ENCODE measurements around the gene LCN6.
"Not testable (repeated sequence)": the region's sequence is repeated elsewhere in the genome, so short reads cannot be mapped to it uniquely, and the experiment has no call there.

LCN6 gene

DNA sequence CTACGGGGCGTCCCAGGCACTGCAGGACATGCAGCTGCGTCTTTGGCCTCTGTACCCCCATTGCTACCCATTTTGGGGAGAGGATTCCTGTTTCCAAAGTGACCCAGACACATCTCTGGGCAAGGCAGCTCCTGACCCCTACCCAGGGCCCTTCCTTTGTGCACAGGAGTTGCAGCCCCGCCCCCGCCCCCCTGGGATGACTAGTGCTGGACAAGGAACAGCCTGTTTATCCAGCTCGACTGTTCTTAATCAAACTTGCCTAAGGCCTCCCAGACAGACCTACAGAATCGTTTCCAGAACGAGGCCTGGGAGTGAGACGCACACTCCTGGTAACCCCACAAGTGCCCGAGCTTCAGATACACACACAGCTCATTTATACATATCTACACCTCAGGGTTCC lies 22.7 kb downstream of the LCN6 start:
- DNase-seq (ENCODE audit: low read depth in 3 of 3): no peak

DNA sequence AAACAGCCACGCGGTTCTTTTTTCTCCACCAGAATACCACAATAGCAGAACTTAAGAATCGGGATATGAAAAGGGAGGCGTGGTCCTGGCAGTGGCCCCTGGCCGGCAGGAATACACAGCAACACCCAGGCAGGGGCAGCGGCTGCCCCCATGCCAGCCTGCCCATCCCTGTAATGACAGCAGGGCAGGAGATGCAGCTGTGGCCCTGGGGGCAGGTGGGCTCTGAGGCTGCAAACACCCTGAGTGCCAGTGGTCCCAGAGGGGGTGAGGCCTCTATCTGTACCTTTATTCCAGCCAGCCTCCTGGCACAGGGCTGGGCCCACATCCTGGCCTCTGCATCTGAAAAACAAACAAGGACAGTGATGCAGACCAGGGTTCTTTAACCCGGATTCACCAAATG lies 23.6 kb downstream of the LCN6 start:
- no peak for DNase-seq (ENCODE audit: low read depth in 3 of 3)

DNA sequence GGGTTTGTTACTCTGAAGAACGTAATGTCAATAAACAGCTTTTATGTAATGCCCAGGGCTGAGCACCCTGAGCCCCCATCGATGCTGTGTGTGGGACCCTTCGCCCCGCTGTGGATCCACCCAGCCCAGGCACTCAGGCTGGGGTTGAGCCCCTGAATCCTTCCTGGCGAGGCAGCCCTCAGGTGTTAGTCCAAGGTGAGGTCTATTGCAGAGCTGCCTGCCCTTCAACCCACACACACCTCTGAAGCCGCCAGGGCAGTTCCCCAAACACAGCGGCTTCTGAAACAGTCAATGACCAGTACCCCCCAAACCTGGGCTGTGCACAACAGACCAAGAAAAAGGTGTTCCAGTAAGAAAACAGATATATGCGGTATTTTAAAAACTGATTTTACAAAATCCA lies 24.3 kb downstream of the LCN6 start:
- DNase-seq (ENCODE audit: low read depth in 3 of 3): no peak

DNA sequence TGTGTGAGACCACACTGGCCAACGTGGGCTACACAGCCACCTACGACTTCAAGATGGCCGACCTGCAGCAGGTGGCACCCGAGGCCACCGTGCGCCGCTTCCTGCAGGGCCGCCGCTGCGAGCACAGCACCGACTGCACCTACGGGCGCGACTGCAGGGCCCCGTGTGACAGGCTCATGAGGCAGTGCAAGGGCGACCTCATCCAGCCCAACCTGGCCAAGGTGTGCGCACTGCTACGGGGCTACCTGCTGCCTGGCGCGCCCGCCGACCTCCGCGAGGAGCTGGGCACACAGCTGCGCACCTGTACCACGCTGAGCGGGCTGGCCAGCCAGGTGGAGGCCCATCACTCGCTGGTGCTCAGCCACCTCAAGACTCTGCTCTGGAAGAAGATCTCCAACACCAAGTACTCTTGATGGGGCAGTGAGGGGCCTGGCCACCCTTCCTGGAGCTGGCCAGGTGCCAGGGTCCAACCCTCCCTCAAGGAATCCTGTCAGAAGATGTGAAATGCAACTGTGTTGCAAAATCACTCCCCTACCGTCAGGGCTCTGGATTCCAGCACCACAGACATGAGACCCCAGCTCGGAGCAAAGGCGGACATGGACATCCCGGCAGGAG lies 24.9 kb downstream of the LCN6 start:
- no peak for DNase-seq (ENCODE audit: low read depth in 3 of 3)

DNA sequence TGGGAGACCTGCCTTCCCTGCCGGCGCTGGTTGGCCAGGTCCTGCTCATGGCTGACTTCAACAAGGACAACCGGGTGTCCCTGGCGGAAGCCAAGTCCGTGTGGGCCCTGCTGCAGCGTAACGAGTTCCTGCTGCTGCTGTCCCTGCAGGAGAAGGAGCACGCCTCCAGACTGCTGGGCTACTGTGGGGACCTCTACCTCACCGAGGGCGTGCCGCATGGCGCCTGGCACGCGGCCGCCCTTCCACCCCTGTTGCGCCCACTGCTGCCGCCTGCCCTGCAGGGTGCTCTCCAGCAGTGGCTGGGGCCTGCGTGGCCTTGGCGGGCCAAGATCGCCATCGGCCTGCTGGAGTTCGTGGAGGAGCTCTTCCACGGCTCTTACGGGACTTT lies 25.4 kb downstream of the LCN6 start:
- no peak for DNase-seq (ENCODE audit: low read depth in 3 of 3)

DNA sequence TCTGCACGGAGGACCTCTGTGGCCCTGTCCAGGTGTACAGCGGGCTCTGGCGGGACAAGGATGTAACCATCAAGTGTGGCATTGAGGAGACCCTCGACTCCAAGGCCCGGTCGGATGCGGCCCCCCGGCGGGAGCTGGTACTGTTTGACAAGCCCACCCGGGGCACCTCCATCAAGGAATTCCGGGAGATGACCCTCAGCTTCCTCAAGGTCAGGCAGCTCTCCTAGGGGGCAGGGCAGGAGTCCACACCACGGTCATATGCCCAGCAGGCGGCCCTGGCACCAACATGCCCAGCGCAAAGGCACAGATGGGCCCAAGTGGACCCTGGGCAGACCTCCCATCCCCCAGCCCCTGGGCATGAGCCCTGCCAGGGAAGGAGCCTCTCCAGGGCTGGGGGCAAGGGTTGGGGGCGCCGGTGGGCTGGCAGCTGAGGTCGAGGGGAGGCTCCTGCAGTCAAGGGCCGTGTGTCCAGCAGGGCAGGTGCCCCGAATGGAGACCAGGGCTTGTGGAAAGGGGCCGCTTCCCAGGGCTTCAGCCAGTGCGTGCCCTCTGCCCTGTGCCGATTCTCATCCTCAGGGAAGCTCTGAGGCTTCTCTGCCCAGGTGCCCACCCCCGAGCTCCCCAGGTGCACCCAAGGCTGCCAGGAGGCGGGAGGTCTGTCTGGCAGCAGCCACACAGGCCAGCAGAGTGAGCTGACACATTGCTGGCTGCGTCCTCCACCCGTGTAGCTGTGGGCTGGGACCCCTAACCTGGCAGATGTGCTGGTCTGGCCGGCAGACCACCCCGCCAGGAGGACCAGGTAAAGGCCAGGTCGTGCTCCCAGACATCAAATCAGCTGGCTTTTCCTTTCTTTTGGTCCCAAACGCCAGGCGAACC lies 26.0 kb downstream of the LCN6 start:
- no peak for DNase-seq (ENCODE audit: low read depth in 3 of 3)

DNA sequence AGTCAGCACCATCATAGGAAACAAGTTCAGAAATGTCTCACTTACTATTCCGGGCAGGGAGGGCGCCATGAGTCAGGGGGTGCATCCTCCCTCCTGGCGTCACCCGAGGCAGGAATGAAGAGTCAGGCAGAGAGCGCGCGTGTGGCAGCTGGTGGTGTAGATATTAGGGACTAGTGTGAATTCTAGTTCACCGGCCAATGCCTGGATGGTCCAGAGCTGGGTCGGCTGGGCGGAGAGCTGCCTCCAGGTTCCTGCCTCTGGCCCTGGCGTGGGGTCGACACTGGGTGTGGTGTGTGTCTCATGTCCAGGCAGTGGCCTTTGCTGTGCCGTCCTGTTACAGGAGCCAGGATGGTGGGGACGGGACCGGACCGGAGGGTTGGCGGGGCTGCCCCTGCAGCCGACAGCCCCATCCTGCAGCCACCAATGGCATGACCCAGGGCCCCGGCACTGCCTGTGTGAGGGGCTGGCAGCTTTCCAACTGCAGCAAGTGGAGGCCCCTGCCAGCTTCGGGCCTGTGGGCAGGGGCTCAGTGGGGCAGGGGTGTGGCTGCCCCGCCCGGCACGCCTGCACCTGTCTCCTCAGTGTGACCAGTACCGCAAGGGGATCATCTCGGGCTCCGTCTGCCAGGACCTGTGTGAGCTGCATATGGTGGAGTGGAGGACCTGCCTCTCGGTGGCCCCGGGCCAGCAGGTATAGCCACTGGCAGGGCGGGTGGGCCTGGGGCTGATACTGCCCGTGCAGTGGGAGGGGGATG lies 26.8 kb downstream of the LCN6 start:
- DNase-seq (ENCODE audit: low read depth in 3 of 3): no peak

DNA sequence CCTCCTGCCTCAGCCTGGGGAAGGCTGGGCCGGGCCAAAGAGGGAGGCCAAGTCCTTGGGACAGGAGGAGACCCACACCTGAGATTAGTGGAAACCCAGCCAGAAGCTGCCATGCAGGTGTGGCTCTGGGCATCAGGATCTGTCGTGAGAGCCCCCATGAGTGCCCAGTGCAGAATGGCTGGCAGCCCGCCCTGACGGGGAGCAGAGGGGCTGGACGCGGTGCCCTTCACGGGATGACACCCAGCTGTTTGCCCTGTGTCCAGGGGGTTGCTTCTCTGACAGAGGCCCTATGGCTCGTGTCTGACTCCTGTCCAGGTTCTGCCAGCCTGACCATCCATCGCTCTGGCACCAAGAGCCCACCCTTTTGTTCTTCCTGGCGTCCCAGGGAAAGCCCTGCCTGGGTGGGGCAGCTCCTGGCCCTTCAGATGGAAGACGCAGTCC lies 27.4 kb downstream of the LCN6 start:
- no peak for DNase-seq (ENCODE audit: low read depth in 3 of 3)

DNA sequence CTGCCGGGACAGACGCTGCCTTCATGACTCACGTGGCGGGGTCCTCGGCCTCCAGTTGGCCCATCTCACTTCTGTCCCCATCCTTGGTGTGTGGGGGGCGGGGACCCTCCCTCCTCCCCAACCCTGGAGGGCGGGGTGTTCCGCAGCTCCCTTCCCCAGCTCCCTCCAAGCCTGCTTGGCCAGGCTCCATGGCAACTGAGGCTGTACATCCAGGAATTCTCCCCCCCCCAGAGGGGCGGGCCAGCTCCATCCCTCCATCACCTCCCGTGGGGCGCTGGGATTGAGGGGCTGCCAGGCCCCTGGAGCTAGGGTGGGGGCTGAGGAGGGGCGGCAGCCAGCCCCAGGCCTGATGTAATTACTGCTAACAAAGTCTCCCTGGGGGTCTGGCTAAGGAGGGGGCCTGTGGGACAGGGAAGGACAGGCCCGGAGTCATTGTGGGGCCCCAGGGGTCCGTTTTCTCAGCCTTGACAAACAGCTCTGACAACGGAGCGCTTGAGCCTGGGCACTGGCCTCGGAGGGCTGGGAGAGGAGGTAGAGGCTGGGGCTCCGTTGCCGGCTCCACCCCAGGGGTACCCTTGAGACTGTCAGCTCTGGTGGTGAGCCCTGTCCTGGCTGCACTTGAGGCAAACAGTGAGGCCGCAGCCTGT lies 28.0 kb downstream of the LCN6 start:
- no peak for DNase-seq (ENCODE audit: low read depth in 3 of 3)

DNA sequence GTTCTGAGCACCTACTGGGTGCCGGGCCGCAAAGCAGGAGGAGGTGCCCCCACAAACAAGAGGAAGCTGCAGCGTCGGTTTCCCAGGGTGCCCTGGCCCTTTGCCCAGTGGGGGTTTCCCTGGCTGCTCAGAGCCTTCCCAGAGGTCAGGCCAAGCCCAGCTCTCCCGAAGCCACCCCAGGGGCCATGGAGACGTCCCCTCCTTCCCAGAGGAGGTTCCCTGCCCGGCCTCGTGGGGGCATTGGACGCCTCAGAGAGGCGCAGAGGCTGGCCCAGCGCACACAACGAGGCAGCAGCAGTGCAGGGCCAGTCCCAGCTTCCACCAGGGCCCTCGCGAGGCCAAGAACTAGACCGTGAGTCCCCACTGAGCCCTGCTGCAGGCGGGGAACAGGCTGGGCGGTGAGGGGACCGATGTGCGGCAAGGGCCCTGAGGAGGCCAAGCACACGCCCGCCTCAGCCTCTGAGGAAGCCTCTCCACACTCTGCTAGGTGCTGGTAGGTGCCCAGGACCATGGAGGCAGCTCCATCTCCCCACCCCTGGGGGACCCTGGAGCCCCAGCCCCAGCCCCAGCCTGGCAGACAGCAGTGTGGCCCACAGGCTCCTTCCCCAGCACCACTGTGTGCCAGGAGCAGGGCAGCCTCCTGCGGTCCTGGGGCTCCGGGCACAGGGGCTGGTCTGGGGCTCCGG lies 29.0 kb downstream of the LCN6 start:
- DNase-seq (ENCODE audit: low read depth in 3 of 3): no peak

DNA sequence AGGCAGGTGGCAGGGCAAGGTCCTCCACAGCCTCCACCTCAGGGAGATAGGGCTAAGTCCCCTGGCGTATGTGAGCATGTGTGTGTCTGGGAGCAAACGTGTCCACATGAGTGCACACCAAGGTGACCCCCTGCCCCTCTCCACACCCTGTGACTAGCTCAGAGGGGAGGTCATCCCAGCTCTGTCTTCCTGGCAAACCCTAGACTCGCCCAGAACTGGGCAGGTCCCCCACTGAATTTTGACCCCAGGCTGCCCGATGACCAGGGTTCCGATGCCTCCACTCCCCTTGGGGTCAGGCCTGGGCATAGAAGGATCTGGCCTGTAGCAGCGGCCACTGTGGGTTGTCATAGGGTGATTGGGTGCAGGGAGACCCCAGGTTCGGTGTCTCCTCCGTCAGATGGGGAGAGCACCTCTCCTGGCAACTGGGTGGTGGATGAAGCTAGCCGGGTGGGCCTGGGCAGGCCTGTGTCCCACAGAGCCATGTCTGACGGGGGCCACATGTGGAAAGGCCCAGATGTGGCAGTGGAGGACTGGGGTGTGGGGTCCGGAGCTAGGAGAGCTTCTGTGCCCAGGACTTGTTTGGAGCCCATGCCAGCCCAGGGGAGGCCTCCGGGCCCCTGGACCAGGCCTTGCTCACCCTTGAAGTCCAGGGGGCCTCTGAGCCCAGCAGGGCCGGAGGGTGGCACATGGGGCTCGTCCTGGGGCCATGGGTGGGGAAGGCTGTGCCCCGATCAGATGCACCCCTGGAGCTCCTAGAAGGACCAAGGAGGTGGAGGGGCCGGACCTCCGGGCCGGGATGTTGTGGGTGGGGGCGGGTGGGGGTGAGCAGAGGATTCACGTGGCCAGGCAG lies 29.8 kb downstream of the LCN6 start:
- DNase-seq (ENCODE audit: low read depth in 3 of 3): no peak

DNA sequence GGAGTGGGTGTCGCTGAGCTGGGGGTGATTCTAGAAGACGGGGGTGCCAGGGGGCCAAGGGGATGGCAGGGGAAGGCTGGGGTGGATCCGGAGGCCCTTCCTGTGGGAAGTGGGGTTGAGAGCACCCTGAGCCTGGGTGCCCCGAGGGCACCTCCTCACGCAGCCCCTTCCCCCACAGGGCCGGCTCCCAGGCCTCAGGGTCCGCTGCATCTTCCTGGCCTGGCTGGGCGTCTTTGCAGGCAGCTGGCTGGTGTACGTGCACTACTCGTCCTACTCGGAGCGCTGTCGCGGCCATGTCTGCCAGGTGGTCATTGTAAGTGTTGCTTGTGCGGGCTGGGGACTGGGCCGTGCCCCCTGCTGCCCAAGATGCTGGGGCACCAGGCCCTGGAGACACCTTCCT lies 30.9 kb downstream of the LCN6 start:
- DNase-seq (ENCODE audit: low read depth in 3 of 3): no peak

DNA sequence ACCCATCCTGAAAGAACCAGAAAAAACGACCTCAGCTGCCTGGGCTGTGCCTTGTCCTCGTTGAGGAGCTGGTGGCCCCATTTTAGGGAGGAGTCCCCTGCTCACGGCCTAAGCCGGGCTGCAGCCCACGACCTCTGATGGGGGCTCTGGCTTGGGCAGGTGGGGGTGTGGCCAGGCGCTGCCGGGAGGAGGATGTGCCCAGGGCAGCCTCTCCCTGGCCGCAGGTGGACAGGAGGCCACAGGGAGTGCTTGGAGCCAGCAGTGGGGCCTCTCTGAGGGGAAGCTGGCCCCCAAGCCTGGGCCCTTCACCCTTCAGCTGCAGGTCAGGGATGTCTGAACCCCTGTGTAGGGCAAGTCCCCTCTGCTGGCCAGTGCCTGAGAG lies 33.4 kb downstream of the LCN6 start:
- DNase-seq (ENCODE audit: low read depth in 3 of 3): no peak

DNA sequence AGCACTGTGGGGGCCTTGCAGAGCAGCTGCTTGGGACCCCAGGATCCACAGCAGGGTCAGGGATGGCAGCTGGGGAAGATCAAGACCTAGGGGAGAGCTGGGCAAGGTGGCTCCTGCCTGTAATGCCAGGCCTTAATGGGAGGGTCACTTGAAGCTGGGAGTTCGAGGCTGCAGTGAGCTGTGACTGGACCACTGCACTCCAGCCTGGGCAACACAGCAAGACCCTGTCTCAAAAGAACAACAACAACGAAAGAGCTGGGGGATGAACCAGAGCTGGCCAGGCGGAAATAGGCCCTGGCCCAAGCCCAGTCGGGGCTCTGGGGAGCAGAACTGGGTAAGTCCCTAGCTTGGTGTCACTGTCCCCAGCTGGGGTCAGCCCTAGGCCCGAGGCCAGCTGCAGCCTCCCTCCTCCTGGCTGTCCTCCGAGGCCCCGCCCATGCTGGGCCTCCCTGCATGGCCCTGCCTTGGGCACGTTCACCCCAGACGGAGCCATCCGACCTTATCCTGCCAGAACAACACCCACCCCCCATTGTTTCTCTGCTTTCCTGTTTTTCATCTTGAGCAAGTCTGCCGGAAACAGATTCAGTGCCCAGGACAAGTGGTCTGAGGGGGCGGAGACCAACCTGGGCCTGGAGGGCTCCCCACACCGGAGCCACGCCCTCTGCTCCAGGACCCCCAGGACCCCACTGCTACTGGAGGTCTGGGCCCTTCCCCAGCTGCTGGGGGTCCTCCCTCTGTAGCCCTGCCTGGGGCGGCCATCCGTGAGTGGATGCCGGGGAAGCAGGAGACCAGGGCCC lies 34.0 kb downstream of the LCN6 start:
- DNase-seq (ENCODE audit: low read depth in 3 of 3): no peak

DNA sequence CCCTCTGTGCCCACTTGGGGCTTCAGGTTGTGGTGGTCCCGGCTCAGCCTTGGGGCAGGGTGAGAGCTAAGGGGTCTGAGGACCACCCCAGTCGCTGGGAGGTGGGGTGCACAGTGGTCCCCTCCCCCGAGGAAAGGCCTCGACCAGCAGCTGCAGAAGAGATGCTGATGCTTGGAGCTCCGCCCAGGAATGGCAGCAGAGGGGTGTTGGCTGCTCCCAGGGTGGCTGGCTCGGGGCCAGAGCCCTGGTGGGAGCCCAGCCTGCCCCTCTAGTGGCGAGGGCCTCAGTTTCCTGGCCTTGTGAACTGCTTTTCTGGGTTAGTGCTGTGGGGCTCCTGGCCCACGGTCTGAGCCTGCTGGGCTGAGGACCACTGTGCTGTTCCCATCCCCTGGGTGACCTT lies 34.8 kb downstream of the LCN6 start:
- no peak for DNase-seq (ENCODE audit: low read depth in 3 of 3)

DNA sequence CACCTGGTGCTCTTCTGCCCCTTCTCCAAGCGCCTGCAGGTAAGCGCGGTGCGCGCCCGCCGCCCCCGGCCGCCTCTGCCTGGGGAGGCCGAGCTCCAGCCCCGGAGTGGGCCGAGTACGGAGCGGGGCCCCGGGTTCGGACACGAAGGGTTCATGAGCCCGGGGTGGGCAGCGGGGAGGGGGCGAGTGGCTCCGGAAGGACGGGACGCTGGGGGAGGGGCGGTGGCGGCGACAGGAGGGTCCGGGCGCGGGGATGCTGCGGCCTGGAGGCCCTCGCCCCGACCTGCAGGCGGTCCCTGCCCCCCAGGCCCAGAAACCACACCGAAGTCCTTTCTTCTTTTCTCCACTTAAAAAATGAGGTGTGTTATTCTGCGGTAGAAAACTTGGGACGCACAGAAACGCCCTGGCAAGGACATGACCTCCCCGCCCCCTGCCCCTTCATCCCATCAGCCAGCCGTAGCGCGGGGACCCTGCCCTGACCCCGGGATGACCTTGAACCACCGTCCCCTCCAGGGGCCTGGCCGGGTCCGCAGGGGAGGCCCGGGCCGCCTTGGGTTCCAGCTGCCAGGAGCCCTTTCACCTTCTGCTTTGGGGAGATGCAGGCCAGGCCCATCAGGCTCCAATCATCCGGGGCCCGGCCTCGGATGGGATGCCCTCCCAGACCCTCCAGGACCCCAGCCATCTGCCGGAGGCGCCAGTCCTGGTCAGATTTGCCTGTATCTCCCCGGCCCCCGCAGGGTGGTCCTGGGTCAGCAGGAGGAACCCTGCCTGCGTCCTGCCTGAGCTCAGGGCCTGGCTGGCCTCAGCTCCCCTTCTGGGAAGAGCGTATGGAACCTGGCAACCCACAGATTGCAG lies 35.4 kb downstream of the LCN6 start:
- DNase-seq (ENCODE audit: low read depth in 3 of 3): no peak

DNA sequence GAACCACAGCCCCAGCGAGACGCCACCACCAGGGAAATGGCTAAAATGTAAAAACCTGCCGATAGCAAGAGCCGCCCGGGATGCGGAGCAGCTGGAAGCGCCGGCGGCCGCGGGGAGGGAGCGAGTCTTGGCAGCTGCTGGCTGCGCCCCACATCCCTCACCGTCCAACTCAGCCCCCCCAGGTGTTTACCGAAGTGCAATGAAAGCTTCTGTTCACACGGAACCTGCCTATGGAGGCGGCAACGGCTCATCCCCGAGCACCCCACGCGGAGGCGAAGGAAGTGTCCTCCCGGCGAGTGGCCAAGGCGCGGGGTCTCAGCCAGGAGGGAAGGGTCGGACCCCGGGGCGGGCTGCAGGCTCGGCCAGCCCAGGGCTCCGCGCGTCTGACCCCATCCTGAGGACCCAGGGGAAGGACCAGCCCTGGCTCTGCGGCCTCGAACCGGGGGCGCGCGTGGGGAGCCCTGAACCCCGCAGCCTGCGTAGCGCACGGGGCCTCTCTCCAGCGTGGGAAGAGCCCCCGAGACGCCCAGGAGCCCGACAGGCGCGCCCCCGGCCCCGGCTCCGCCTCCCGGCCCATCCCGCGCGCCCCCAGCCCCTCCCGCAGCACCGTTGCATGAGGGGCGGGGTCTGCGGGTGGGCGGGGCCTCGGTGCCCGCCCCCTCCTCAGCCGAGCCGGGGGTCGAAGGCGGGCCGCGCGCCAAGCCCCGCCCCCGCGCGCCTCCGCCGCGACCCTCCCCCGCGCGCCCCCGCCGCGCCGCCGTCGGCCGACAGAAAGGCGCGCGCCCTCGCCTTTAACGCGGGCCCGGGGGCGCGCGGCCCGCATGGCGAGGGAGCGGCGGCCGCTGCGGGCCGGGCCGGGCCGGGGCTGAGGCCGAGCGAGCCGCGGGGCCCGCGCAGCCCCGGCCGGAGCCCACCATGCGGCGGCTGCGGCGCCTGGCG lies 36.3 kb downstream of the LCN6 start, which contains the start of gene DIPK1B:
TSS of gene DIPK1B (plus strand) at position 822 of the 939 bp plus-strand sequence. CDS start at position 916, 94 bp downstream.
- DNase-seq (ENCODE audit: low read depth in 3 of 3): no peak

DNA sequence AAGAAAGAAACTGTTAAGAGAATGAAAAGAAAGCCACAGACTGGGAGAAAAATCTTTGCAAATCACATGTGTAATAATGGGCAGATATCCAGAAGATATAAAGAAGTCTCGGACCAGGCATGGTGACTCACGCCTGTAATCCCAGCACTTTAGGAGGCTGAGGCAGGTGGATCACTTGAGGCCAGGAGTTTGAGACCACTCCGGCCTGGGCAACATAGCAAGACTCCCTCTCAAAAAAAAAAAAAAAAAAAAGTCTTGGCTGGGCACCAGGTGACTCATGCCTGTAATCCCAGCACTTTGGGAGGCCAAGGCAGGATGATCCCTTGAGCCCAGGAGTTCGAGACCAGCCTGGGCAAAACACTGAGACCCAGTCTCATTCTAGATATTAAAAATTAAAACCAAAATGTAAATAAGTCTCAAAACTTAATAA lies 37.1 kb downstream of the LCN6 start:
- not testable (repeated sequence) for DNase-seq (ENCODE audit: low read depth in 3 of 3)

Data from stimulated activated CD4-positive, alpha-beta T cell treated with anti-CD3 and anti-CD28 coated beads, TNF-alpha, amount 100 ng/mL, for 24 hours (primary cell).